ENCODE data around the gene FER.
"Not testable (repeated sequence)": the region's sequence is repeated elsewhere in the genome, so short reads cannot be mapped to it uniquely, and the experiment has no call there.

Gene FER

DNA sequence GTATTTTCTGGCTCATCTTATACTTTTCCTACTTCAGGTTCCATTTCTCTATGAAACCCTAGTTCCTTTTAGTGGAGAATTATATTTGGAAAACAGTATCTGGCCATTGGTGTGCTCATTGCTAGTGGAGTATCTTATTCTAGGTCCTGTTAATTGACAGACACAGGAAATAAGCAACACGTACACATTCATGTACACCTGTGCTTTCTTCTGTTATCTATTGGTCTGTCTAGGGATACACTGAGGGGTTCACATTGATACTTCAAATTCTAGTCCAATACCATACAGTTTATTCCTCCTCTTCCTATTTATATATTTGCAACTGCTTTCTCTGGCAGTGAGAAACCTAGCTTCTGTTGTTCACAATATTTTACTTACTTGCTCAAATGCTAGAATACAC is 110.2 kb downstream of the FER start:
- Histone ChIP-seq H3K4me1 (ENCODE audit: control insufficient read depth in 1 of 2, insufficient read depth in 1 of 2, low read depth in 1 of 2, low read length in 1 of 2) (peaks cover 8 to 9% of the 10 kb centered on the region in 2 experiments), H3K36me3 (no peaks in the 10 kb centered on the region), H3K9me3 (no peaks in the 10 kb centered on the region), H3K27ac (no peak overlapping the region), H3K4me3 (ENCODE audit: low read depth in 1 of 2, low read length in 1 of 2) (no peak overlapping the region), H3K27me3 (no peaks in the 10 kb centered on the region)
- TF ChIP-seq, protein P1, sequence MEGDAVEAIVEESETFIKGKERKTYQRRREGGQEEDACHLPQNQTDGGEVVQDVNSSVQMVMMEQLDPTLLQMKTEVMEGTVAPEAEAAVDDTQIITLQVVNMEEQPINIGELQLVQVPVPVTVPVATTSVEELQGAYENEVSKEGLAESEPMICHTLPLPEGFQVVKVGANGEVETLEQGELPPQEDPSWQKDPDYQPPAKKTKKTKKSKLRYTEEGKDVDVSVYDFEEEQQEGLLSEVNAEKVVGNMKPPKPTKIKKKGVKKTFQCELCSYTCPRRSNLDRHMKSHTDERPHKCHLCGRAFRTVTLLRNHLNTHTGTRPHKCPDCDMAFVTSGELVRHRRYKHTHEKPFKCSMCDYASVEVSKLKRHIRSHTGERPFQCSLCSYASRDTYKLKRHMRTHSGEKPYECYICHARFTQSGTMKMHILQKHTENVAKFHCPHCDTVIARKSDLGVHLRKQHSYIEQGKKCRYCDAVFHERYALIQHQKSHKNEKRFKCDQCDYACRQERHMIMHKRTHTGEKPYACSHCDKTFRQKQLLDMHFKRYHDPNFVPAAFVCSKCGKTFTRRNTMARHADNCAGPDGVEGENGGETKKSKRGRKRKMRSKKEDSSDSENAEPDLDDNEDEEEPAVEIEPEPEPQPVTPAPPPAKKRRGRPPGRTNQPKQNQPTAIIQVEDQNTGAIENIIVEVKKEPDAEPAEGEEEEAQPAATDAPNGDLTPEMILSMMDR (IDR thresholded peaks at IDR 0.05), result no peak

DNA sequence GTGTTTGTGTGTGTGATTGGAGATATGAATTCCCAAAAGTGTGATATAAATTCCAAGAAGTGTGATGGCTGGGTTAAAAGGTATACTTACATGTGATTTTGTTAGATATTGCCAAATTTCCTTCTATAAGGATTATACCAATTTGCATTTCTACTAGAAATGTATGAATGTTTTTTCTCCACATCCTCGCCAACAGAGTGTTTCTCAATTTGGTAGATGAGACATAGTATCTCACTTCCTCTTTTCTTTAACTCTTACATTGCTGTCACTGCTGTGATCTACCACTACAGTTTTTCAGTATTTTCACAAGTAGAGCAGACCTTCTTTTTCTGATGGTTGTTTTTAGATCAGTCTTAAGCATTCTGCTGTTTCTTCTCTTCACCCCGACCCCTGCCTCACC is 111.3 kb downstream of the FER start:
- Histone ChIP-seq H3K4me3 (ENCODE audit: low read depth in 1 of 2, low read length in 1 of 2) (no peak overlapping the region), H3K27ac (peak overlapping the region; percentile 51), H3K4me1 (ENCODE audit: control insufficient read depth in 1 of 2, insufficient read depth in 1 of 2, low read depth in 1 of 2, low read length in 1 of 2) (peaks cover 8 to 9% of the 10 kb centered on the region in 2 experiments), H3K9me3 (no peaks in the 10 kb centered on the region), H3K36me3 (no peaks in the 10 kb centered on the region), H3K27me3 (no peaks in the 10 kb centered on the region)
- TF ChIP-seq, protein P1 (IDR thresholded peaks at IDR 0.05), result no peak

DNA sequence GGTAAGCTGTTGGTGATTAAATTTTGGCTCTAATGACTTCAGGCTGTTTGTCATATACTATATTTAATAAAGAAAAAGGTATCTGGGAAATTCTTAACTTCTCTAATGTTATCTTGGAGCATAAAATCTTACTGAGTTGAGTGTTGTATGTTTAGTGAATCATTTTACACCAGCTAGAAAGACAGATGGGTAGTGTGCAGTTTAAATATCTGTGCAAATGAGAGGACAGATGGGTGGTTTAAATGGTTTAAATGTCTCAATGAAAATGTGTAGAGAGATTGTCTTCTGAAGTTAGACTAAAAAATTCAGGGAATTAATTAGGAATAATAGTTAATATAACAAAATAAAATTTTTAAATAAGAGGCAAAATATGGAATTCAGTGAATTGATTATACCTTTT is 114.5 kb downstream of the FER start:
- Histone ChIP-seq H3K27ac (no peak overlapping the region), H3K9me3 (no peaks in the 10 kb centered on the region), H3K4me1 (ENCODE audit: control insufficient read depth in 1 of 2, insufficient read depth in 1 of 2, low read depth in 1 of 2, low read length in 1 of 2) (peaks cover 12 to 15% of the 10 kb centered on the region in 2 experiments), H3K36me3 (no peaks in the 10 kb centered on the region), H3K27me3 (no peaks in the 10 kb centered on the region), H3K4me3 (ENCODE audit: low read depth in 1 of 2, low read length in 1 of 2) (no peak overlapping the region)
- TF ChIP-seq, protein P1 (IDR thresholded peaks at IDR 0.05), result no peak

DNA sequence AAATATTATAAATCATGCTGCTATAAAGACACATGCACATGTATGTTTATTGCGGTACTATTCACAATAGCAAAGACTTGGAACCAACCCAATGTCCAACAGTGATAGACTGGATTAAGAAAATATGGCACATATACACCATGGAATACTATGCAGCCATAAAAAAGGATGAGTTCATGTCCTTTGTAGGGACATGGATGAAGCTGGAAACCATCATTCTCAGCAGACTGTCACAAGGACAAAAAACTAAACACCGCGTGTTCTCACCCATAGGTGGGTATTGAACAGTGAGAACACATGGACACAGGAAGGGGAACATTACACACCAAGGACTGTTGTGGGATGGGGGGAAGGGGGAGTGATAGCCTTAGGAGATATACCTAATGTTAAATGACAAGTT is 118.4 kb downstream of the FER start:
- H3K36me3 ChIP-seq; H3K27me3 ChIP-seq; H3K4me3 ChIP-seq (ENCODE audit: low read depth in 1 of 2, low read length in 1 of 2); H3K27ac ChIP-seq; H3K9me3 ChIP-seq: not testable (repeated sequence)
- H3K4me1 ChIP-seq (ENCODE audit: control insufficient read depth in 1 of 2, insufficient read depth in 1 of 2, low read depth in 1 of 2, low read length in 1 of 2), result peaks cover 10 to 25% of the 10 kb centered on the region in 2 experiments

DNA sequence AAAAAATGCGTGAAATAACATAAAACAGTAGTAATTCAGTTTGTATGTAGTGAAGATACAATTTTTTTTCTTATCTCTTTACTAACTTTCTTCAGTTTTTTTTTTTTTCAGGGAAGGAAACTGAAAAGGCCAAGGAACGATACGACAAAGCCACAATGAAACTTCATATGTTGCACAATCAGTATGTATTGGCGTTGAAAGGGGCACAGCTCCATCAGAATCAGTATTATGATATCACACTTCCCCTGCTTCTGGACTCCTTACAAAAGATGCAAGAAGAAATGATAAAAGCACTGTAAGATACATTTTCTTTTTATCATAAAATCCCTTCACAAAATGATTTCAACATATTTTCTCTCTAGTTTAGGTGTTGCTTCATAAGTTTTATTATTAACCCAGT is 120.0 kb downstream of the FER start:
- Histone ChIP-seq H3K36me3 (no peaks in the 10 kb centered on the region), H3K27me3 (no peaks in the 10 kb centered on the region), H3K4me1 (ENCODE audit: control insufficient read depth in 1 of 2, insufficient read depth in 1 of 2, low read depth in 1 of 2, low read length in 1 of 2) (peaks cover 10 to 25% of the 10 kb centered on the region in 2 experiments), H3K27ac (no peak overlapping the region), H3K9me3 (no peaks in the 10 kb centered on the region), H3K4me3 (ENCODE audit: low read depth in 1 of 2, low read length in 1 of 2) (no peak overlapping the region)
- TF ChIP-seq, protein P1 (IDR thresholded peaks at IDR 0.05), result no peak

DNA sequence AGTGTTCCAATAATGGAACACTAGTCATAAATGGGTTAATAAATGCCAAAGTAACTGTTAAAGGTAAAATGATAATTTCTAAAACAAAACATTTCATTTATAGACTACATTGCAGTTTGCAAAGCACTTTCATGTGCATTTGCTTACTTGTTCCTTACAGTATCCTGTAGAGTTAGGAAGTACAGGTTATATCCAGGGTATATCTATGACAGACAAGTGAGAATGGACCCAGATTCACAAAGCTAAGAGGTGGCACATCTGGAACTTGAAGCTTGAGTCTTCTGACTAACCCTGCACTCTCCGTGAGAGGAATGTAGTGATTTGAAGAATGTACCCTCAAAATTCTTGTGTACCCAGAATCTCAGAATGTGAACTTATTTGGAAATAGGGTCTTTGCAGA is 121.4 kb downstream of the FER start:
- H3K4me3 ChIP-seq (ENCODE audit: low read depth in 1 of 2, low read length in 1 of 2), result no peak overlapping the region
- H3K27ac ChIP-seq, result no peak overlapping the region
- peaks cover 10 to 25% of the 10 kb centered on the region in 2 experiments for H3K4me1 ChIP-seq (ENCODE audit: control insufficient read depth in 1 of 2, insufficient read depth in 1 of 2, low read depth in 1 of 2, low read length in 1 of 2)
- no peaks in the 10 kb centered on the region for H3K36me3 ChIP-seq
- no peaks in the 10 kb centered on the region for H3K9me3 ChIP-seq
- TF ChIP-seq, protein P1 (IDR thresholded peaks at IDR 0.05), result no peak
- H3K27me3 ChIP-seq, result no peaks in the 10 kb centered on the region
